ENCODE results near the gene FAM24A.

The FAM24A gene

GRCh38 chr10:122954731-122955050, 44.3 kb downstream of the FAM24A start:
- no peak overlapping the region for H3K4me3 ChIP-seq (replicated peaks; ENCODE audit: insufficient read depth, low read length)
- no peaks in the 10 kb centered on the region for H3K27me3 ChIP-seq (ENCODE audit: insufficient read depth, poor library complexity, severe bottlenecking)
- H3K27ac ChIP-seq (replicated peaks), result peak overlapping the region; percentile 56
- TF ChIP-seq GABPA (IDR thresholded peaks at IDR 0.05; ENCODE audit: low read depth), result no peak
- TF ChIP-seq POLR2AphosphoS5 (IDR thresholded peaks at IDR 0.05; ENCODE audit: low read depth), result no peak
- TF ChIP-seq CTCF (IDR thresholded peaks at IDR 0.05; ENCODE audit: insufficient read depth, low read length), result no peak
- TF ChIP-seq REST (IDR thresholded peaks at IDR 0.05; ENCODE audit: insufficient replicate concordance, low read depth), result no peak
- no peak for TF ChIP-seq SPI1 (IDR thresholded peaks at IDR 0.05; ENCODE audit: borderline replicate concordance, low read depth)
- no peak for DNase-seq (ENCODE audit: low read depth in 1 of 2, low spot score in 1 of 2)

GRCh38 chr10:122955892-122956291, 45.5 kb downstream of the FAM24A start:
- no peak overlapping the region for H3K27ac ChIP-seq (replicated peaks)
- no peak overlapping the region for H3K4me3 ChIP-seq (replicated peaks; ENCODE audit: insufficient read depth, low read length)

GRCh38 chr10:122957474-122957873, 47.1 kb downstream of the FAM24A start:
- no peak for DNase-seq (ENCODE audit: low read depth in 1 of 2, low spot score in 1 of 2)
- H3K27me3 ChIP-seq (ENCODE audit: insufficient read depth, poor library complexity, severe bottlenecking), result no peaks in the 10 kb centered on the region
- no peak overlapping the region for H3K27ac ChIP-seq (replicated peaks)
- TF ChIP-seq CTCF (IDR thresholded peaks at IDR 0.05; ENCODE audit: insufficient read depth, low read length), result no peak
- no peak for TF ChIP-seq POLR2AphosphoS5 (IDR thresholded peaks at IDR 0.05; ENCODE audit: low read depth)
- TF ChIP-seq SPI1 (IDR thresholded peaks at IDR 0.05; ENCODE audit: borderline replicate concordance, low read depth), result no peak
- no peak for TF ChIP-seq GABPA (IDR thresholded peaks at IDR 0.05; ENCODE audit: low read depth)
- TF ChIP-seq REST (IDR thresholded peaks at IDR 0.05; ENCODE audit: insufficient replicate concordance, low read depth), result no peak
- H3K4me3 ChIP-seq (replicated peaks; ENCODE audit: insufficient read depth, low read length), result no peak overlapping the region

More at GRCh38 chr10:122955892-122956291, 45.5 kb downstream of the FAM24A start:
- no peaks in the 10 kb centered on the region for H3K27me3 ChIP-seq (ENCODE audit: insufficient read depth, poor library complexity, severe bottlenecking)
- no peak for DNase-seq (ENCODE audit: low read depth in 1 of 2, low spot score in 1 of 2)
- no peak for TF ChIP-seq CTCF (IDR thresholded peaks at IDR 0.05; ENCODE audit: insufficient read depth, low read length)
- no peak for TF ChIP-seq POLR2AphosphoS5 (IDR thresholded peaks at IDR 0.05; ENCODE audit: low read depth)
- TF ChIP-seq GABPA (IDR thresholded peaks at IDR 0.05; ENCODE audit: low read depth), result no peak
- no peak for TF ChIP-seq REST (IDR thresholded peaks at IDR 0.05; ENCODE audit: insufficient replicate concordance, low read depth)
- no peak for TF ChIP-seq SPI1 (IDR thresholded peaks at IDR 0.05; ENCODE audit: borderline replicate concordance, low read depth)

Measured in HL-60 (cell line).